KMS-11 (cell line): ENCODE results near the gene GRIA1.

Experiments
- H2AFZ ChIP-seq: fragments of 200-600 bp; sonication (generic); 2 replicates; pipeline ENCODE4 v1.6.1; 2016; ENCODE audit warnings: antibody characterized with exemption, mixed run types, low read depth
- H3K27ac ChIP-seq: fragments of 200-600 bp; sonication (generic); 2 replicates; pipeline ENCODE4 v1.6.1; 2016; ENCODE audit warnings: mild to moderate bottlenecking, mixed run types
- H3K27me3 ChIP-seq: fragments of 200-600 bp; sonication (generic); 2 replicates; pipeline ENCODE4 v1.6.1; 2017; ENCODE audit warnings: mild to moderate bottlenecking, low read depth, mixed run types, moderate library complexity; ENCODE audit not compliant: insufficient read depth
- H3K36me3 ChIP-seq: fragments of 200-600 bp; sonication (generic); 2 replicates; pipeline ENCODE4 v1.6.1; 2017; ENCODE audit warnings: mild to moderate bottlenecking, mixed run types; ENCODE audit not compliant: insufficient read depth
- H3K4me1 ChIP-seq: fragments of 200-600 bp; sonication (generic); 2 replicates; pipeline ENCODE4 v1.6.1; 2016; ENCODE audit warnings: mild to moderate bottlenecking, low read depth, mixed run types; ENCODE audit not compliant: poor library complexity, severe bottlenecking
- H3K4me2 ChIP-seq: fragments of 200-600 bp; sonication (generic); 2 replicates; pipeline ENCODE4 v1.7.0; 2016; ENCODE audit warnings: mild to moderate bottlenecking, mixed run types
- H3K4me3 ChIP-seq: fragments of 200-600 bp; sonication (generic); IDR thresholded peaks from 2 replicates; pipeline ENCODE4 v1.6.1; 2017; ENCODE audit warnings: low read depth, low read length, mixed read lengths; ENCODE audit not compliant: insufficient read depth
- H3K79me2 ChIP-seq: fragments of 200-600 bp; sonication (generic); 2 replicates; pipeline ENCODE4 v1.6.1; 2016; ENCODE audit warnings: low read depth, mixed run types; ENCODE audit not compliant: insufficient read depth
- H3K9ac ChIP-seq: fragments of 200-600 bp; sonication (generic); 2 replicates; pipeline ENCODE4 v1.6.1; 2016; ENCODE audit warnings: mild to moderate bottlenecking, mixed run types
- H4K20me1 ChIP-seq: fragments of 200-600 bp; sonication (generic); 2 replicates; pipeline ENCODE4 v1.6.1; 2016; ENCODE audit warnings: mild to moderate bottlenecking, mixed run types; ENCODE audit not compliant: insufficient read depth
- TF ChIP-seq, protein P1 (sequence below): fragments of 200-600 bp; sonication (generic); conservative IDR thresholded peaks from 2 replicates; pipeline ENCODE4 v1.6.1; 2017; ENCODE audit warnings: low read depth, mild to moderate bottlenecking, antibody characterized with exemption, low read length, moderate library complexity, mixed read lengths

Gene GRIA1

DNA sequence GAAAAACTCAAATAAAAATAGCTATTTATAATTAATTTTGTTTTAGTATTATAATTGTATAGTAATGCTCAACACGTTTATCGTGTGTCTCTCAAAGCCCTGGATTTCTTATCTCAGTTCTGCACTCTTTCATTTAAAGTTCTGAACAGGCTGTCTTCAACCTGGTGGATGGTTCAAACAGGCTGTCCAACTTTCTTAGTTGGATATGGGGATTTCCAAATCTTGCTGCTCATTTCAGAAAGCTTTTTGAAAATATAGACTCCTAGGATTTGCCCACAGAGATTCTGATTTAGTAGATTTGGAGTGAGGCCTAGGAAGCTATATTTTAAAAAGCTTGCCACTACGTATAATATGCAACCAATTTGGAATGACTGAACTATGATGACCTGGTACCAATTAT, 120.3 kb downstream of the GRIA1 start:
- no peaks in the 10 kb centered on the region for H3K27me3 ChIP-seq
- no peak overlapping the region for H2AFZ ChIP-seq
- H4K20me1 ChIP-seq: no peaks in the 10 kb centered on the region
- no peak overlapping the region for H3K4me2 ChIP-seq
- no peak overlapping the region for H3K9ac ChIP-seq
- H3K36me3 ChIP-seq: no peaks in the 10 kb centered on the region
- no peaks in the 10 kb centered on the region for H3K79me2 ChIP-seq
- TF ChIP-seq, protein P1, sequence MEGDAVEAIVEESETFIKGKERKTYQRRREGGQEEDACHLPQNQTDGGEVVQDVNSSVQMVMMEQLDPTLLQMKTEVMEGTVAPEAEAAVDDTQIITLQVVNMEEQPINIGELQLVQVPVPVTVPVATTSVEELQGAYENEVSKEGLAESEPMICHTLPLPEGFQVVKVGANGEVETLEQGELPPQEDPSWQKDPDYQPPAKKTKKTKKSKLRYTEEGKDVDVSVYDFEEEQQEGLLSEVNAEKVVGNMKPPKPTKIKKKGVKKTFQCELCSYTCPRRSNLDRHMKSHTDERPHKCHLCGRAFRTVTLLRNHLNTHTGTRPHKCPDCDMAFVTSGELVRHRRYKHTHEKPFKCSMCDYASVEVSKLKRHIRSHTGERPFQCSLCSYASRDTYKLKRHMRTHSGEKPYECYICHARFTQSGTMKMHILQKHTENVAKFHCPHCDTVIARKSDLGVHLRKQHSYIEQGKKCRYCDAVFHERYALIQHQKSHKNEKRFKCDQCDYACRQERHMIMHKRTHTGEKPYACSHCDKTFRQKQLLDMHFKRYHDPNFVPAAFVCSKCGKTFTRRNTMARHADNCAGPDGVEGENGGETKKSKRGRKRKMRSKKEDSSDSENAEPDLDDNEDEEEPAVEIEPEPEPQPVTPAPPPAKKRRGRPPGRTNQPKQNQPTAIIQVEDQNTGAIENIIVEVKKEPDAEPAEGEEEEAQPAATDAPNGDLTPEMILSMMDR: no peak
- H3K4me1 ChIP-seq: no peaks in the 10 kb centered on the region
- H3K27ac ChIP-seq: no peak overlapping the region
- H3K4me3 ChIP-seq: no peak overlapping the region

DNA sequence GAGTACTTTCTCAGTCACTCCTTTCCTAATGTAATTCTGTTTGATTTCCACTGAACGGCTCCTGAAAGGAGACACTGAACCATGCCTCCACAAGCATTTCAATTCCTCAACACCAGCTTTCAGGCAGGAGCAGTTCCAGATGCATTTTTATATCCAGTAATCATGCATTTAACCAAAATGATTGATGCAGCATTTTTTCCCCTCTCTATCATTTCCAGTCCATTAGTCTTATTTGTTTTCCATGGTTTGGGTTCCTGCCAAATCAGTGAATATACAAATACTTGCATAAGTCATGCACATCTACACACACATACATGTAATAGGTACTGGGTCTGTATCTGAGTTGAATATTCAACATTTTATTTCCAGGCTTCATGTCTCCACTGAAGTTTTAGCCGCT, 122.7 kb downstream of the GRIA1 start:
- Histone ChIP-seq H4K20me1 (no peaks in the 10 kb centered on the region), H3K79me2 (no peaks in the 10 kb centered on the region), H3K27me3 (no peaks in the 10 kb centered on the region), H3K4me1 (no peaks in the 10 kb centered on the region), H3K4me2 (no peak overlapping the region), H3K27ac (no peak overlapping the region), H3K36me3 (no peaks in the 10 kb centered on the region), H3K4me3 (no peak overlapping the region), H2AFZ (no peak overlapping the region), H3K9ac (no peak overlapping the region)
- TF ChIP-seq, protein P1: no peak

DNA sequence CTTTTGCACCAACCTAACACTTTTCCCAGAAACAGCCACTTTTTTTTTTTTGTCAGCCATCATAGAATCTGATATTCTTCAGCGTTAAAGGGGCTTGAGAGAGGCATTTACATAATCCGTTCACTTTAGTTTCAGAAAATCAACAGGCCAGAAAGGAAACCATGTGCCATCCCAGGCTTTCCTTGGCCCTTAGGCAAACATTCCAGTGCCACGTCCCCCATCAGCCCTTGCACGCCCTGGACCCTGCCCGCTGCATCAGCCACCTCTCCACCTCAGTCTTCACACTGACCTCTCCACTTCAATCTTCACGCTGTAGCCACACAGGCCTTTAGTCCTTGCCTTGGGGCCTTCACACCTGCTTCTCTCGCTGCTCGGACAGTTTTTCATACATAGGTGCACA, 123.2 kb downstream of the GRIA1 start:
- no peaks in the 10 kb centered on the region for H3K4me1 ChIP-seq
- H3K27me3 ChIP-seq: no peaks in the 10 kb centered on the region
- no peak overlapping the region for H3K4me2 ChIP-seq
- H3K9ac ChIP-seq: no peak overlapping the region
- H2AFZ ChIP-seq: no peak overlapping the region
- H3K79me2 ChIP-seq: no peaks in the 10 kb centered on the region
- no peaks in the 10 kb centered on the region for H3K36me3 ChIP-seq
- H4K20me1 ChIP-seq: no peaks in the 10 kb centered on the region
- H3K4me3 ChIP-seq: no peak overlapping the region
- no peak overlapping the region for H3K27ac ChIP-seq
- TF ChIP-seq, protein P1: no peak

DNA sequence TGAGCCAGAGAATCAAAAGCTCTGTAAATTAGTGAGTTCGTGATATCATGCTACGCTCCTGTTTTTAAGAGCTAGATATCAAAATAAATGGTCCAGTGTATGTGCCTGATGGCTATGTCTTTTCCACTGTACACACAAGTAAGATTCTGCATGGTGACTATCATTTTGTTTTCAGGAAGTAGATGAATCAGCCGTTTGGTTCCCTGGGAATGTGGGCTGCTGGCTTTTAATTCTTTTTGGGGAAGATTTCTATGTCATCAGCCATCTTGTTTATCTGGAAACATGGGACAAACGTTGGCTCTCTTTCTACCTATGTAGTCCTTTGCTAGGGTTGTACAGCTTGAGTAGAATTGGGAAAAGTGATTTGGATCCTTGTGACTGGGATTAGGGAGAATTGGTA, 126.7 kb downstream of the GRIA1 start:
- H3K9ac ChIP-seq: no peak overlapping the region

More for the DNA sequence above, 126.7 kb downstream of the GRIA1 start:
- Histone ChIP-seq H4K20me1 (no peaks in the 10 kb centered on the region), H3K4me3 (no peak overlapping the region), H3K4me2 (no peak overlapping the region), H3K4me1 (no peaks in the 10 kb centered on the region), H3K27me3 (no peaks in the 10 kb centered on the region), H3K36me3 (no peaks in the 10 kb centered on the region), H3K27ac (no peak overlapping the region), H3K79me2 (no peaks in the 10 kb centered on the region), H2AFZ (no peak overlapping the region)
- TF ChIP-seq, protein P1: no peak
